ENCODE data around the gene PLCL1.

The PLCL1 gene

GRCh38 chr2:198033626-198034025 is 229.2 kb downstream of the PLCL1 start:
- TF ChIP-seq CTBP1 (IDR thresholded peaks at IDR 0.05; ENCODE audit: borderline replicate concordance) (no peak), NFRKB (IDR thresholded peaks at IDR 0.05) (no peak), HDGF (IDR thresholded peaks at IDR 0.05; ENCODE audit: borderline replicate concordance) (no peak), FOXA1 (IDR thresholded peaks at IDR 0.05) (no peak), TARDBP (IDR thresholded peaks at IDR 0.05) (no peak), PKNOX1 (IDR thresholded peaks at IDR 0.05) (no peak), SP1 (IDR thresholded peaks at IDR 0.05) (no peak), SUZ12 (IDR thresholded peaks at IDR 0.05) (no peak), FOXK2 (IDR thresholded peaks at IDR 0.05) (no peak), ELF4 (IDR thresholded peaks at IDR 0.05) (no peak), LEF1 (IDR thresholded peaks at IDR 0.05; ENCODE audit: borderline replicate concordance) (no peak), ARNT (IDR thresholded peaks at IDR 0.05) (no peak)
- DNase-seq (ENCODE audit: extremely low spot score) = no peak
- CTCF ChIA-PET = no interaction called here
- POLR2A ChIA-PET = no interaction called here

- DNase-seq (ENCODE audit: extremely low spot score) = no peak
- ChIA-PET CTCF (interaction anchor here (0.8 kb wide), 1 partner anchor 17 kb away, joined by 3 read pairs; no protein-coding TSS in a partner anchor), POLR2A (no interaction called here)
- TF ChIP-seq HDGF (IDR thresholded peaks at IDR 0.05; ENCODE audit: borderline replicate concordance) (no peak), PKNOX1 (IDR thresholded peaks at IDR 0.05) (no peak), SP1 (IDR thresholded peaks at IDR 0.05) (no peak), FOXK2 (IDR thresholded peaks at IDR 0.05) (no peak), ELF4 (IDR thresholded peaks at IDR 0.05) (no peak)
Measured at GRCh38 chr2:198036029-198036879, 231.9 kb downstream of the PLCL1 start.

GRCh38 chr2:198040835-198041234 is 236.4 kb downstream of the PLCL1 start:
- ChIA-PET POLR2A (no interaction called here), CTCF (no interaction called here)
- DNase-seq (ENCODE audit: extremely low spot score) = no peak
- TF ChIP-seq ELF4 (IDR thresholded peaks at IDR 0.05) (no peak), BHLHE40 (IDR thresholded peaks at IDR 0.05; ENCODE audit: borderline replicate concordance) (no peak), L3MBTL2 (conservative IDR thresholded peaks at IDR 0.05) (no peak), FOXA1 (IDR thresholded peaks at IDR 0.05) (no peak), LEF1 (IDR thresholded peaks at IDR 0.05; ENCODE audit: borderline replicate concordance) (no peak), HDGF (IDR thresholded peaks at IDR 0.05; ENCODE audit: borderline replicate concordance) (no peak), FOXK2 (IDR thresholded peaks at IDR 0.05) (no peak), ARNT (IDR thresholded peaks at IDR 0.05) (no peak), SUZ12 (IDR thresholded peaks at IDR 0.05) (no peak), PKNOX1 (IDR thresholded peaks at IDR 0.05) (no peak), ZNF384 (IDR thresholded peaks at IDR 0.05) (no peak), CTBP1 (IDR thresholded peaks at IDR 0.05; ENCODE audit: borderline replicate concordance) (no peak), FOXM1 (IDR thresholded peaks at IDR 0.05; ENCODE audit: borderline replicate concordance) (no peak), TARDBP (IDR thresholded peaks at IDR 0.05) (no peak), SP1 (IDR thresholded peaks at IDR 0.05) (no peak), NFRKB (IDR thresholded peaks at IDR 0.05) (no peak)

- ChIA-PET CTCF (interaction anchor here (0.6 kb wide), 1 partner anchor 174 kb away, joined by 11 read pairs; no protein-coding TSS in a partner anchor), POLR2A (no interaction called here)
- DNase-seq (ENCODE audit: extremely low spot score) = no peak
- TF ChIP-seq FOXK2 (IDR thresholded peaks at IDR 0.05) = no peak
Measured at GRCh38 chr2:198042189-198042588, 237.8 kb downstream of the PLCL1 start.

- ChIA-PET POLR2A (no interaction called here), CTCF (no interaction called here)
- DNase-seq (ENCODE audit: extremely low spot score) = no peak
- TF ChIP-seq PKNOX1 (IDR thresholded peaks at IDR 0.05) (no peak), ELF4 (IDR thresholded peaks at IDR 0.05) (no peak), TARDBP (IDR thresholded peaks at IDR 0.05) (no peak), L3MBTL2 (conservative IDR thresholded peaks at IDR 0.05) (no peak), BHLHE40 (IDR thresholded peaks at IDR 0.05; ENCODE audit: borderline replicate concordance) (no peak), ARNT (IDR thresholded peaks at IDR 0.05) (no peak), HDGF (IDR thresholded peaks at IDR 0.05; ENCODE audit: borderline replicate concordance) (no peak), SP1 (IDR thresholded peaks at IDR 0.05) (no peak), FOXA1 (IDR thresholded peaks at IDR 0.05) (no peak)
Measured at GRCh38 chr2:198044777-198045176, 240.4 kb downstream of the PLCL1 start.

DNA sequence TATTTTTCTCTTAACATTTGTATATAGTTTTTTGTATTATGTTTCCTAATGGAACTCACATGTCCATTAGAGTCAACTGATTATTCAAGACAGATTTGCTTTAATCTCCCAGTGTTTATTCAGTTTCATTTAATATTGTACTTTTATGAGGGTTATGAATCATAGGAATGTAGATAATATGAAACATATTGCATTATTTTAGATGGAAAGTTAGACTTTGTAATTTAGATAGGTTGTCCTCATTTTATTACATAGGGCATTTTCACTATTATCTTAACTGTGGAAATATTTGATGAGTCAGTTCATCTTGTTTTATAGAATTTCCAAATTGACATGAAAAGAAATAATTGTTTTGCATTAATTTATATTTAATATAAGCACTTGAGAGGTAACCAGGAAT is 240.8 kb downstream of the PLCL1 start:
- no peak for TF ChIP-seq BHLHE40 (IDR thresholded peaks at IDR 0.05; ENCODE audit: borderline replicate concordance)
- TF ChIP-seq HDGF (IDR thresholded peaks at IDR 0.05; ENCODE audit: borderline replicate concordance) = no peak
- TF ChIP-seq TARDBP (IDR thresholded peaks at IDR 0.05) = no peak
- TF ChIP-seq L3MBTL2 (conservative IDR thresholded peaks at IDR 0.05) = no peak
- TF ChIP-seq FOXM1 (IDR thresholded peaks at IDR 0.05; ENCODE audit: borderline replicate concordance) = no peak
- TF ChIP-seq NFRKB (IDR thresholded peaks at IDR 0.05) = no peak
- no peak for TF ChIP-seq ARNT (IDR thresholded peaks at IDR 0.05)
- no peak for TF ChIP-seq SP1 (IDR thresholded peaks at IDR 0.05)
- no peak for TF ChIP-seq CTBP1 (IDR thresholded peaks at IDR 0.05; ENCODE audit: borderline replicate concordance)
- TF ChIP-seq LEF1 (IDR thresholded peaks at IDR 0.05; ENCODE audit: borderline replicate concordance) = no peak
- no peak for TF ChIP-seq FOXA1 (IDR thresholded peaks at IDR 0.05)
- no peak for TF ChIP-seq ZNF384 (IDR thresholded peaks at IDR 0.05)
- ChIA-PET POLR2A (no interaction called here), CTCF (no interaction called here)
- DNase-seq (ENCODE audit: extremely low spot score) = no peak
